ENCODE measurements around the gene TTYH3. TPM values are rescaled to one million over a fixed set of nuclear protein-coding genes. Genes with fewer than 3 reads are reported as not detected.

Gene TTYH3
- total and polyA plus RNA-seq, 2 of the 13 experiments (the other 11 are each of a cell fraction or from before 2014, with no cell fraction given): 26.3 to 50.0 TPM

- Histone ChIP-seq H3K4me1 (ENCODE audit: insufficient read depth, low read length) (peaks cover 81% of the 10 kb centered on the region), H3K79me2 (ENCODE audit: insufficient read depth, low read length) (peaks cover 82% of the 10 kb centered on the region)
- CTCF ChIA-PET (ENCODE audit: low intra/inter-chr PET ratio, low total read pairs): no interaction called here
- TF ChIP-seq SMAD3 (CRISPR knock-in tag; IDR thresholded peaks at IDR 0.05): no peak
- peak; percentile 77 for TF ChIP-seq HDAC1 (CRISPR knock-in tag; IDR thresholded peaks at IDR 0.05)
- TF ChIP-seq REL (CRISPR knock-in tag; conservative IDR thresholded peaks at IDR 0.05): no peak
- peak; percentile 67 for TF ChIP-seq ZNF121 (CRISPR knock-in tag; IDR thresholded peaks at IDR 0.05)
- TF ChIP-seq ZBTB37 (CRISPR knock-in tag; IDR thresholded peaks at IDR 0.05): no peak
- no peak for TF ChIP-seq HDAC6 (IDR thresholded peaks at IDR 0.05; ENCODE audit: low read depth, low read length)
- peak; percentile 72; the same call in 1 of the 2 replicates for TF ChIP-seq HNF4G (IDR thresholded peaks at IDR 0.05; ENCODE audit: borderline replicate concordance, low read depth, low read length)
- TF ChIP-seq HNF4G (CRISPR knock-in tag; IDR thresholded peaks at IDR 0.05; ENCODE audit: borderline replicate concordance, low read depth): peak; percentile 28; the same call in 1 of the 2 replicates
- TF ChIP-seq ZFX (CRISPR knock-in tag; IDR thresholded peaks at IDR 0.05; ENCODE audit: low read depth): peak; percentile 18; the same call in 1 of the 2 replicates
- no peak for TF ChIP-seq ZNF770 (CRISPR knock-in tag; IDR thresholded peaks at IDR 0.05)
- TF ChIP-seq CHD4 (IDR thresholded peaks at IDR 0.05; ENCODE audit: borderline replicate concordance, low read length): 0 out of 2 replicates have a peak, but pooled peaks have one; percentile 62
- 0 out of 2 replicates have a peak, but pooled peaks have one; percentile 46 for TF ChIP-seq ZNF691 (CRISPR knock-in tag; IDR thresholded peaks at IDR 0.05; ENCODE audit: borderline replicate concordance, low read depth)
- TF ChIP-seq ZNF639 (CRISPR knock-in tag; conservative IDR thresholded peaks at IDR 0.05): 0 out of 2 replicates have a peak, but pooled peaks have one; percentile 28
- no peak for TF ChIP-seq MED13 (CRISPR knock-in tag; IDR thresholded peaks at IDR 0.05)
Observed at GRCh38 chr7:2635810-2636701, 4.3 kb downstream of the TTYH3 start.

More at GRCh38 chr7:2635810-2636701, 4.3 kb downstream of the TTYH3 start:
- intact Hi-C loops (cut with micrococcal nuclease; ENCODE audit: unreplicated experiment): loop anchor here (2.0 kb wide), 2 partner anchors 13 to 69 kb away; no protein-coding TSS in a partner anchor
- H3K9me3 ChIP-seq (ENCODE audit: low read length): no peaks in the 10 kb centered on the region
- H3K27ac ChIP-seq (ENCODE audit: extremely low read length, insufficient read depth, low read length): peak overlapping the region; percentile 79
- peak overlapping the region; percentile 55; the same call in 1 of the 2 replicates for H3K9ac ChIP-seq (ENCODE audit: insufficient read depth, low read depth, low read length)
- POLR2A ChIA-PET: interaction anchor here (0.9 to 1.8 kb wide), 4 partner anchors 8 to 184 kb away, joined by 3 to 19 read pairs (median 10); no protein-coding TSS in a partner anchor
- no peaks in the 10 kb centered on the region for H3K27me3 ChIP-seq (ENCODE audit: control insufficient read depth in 1 of 2, insufficient read depth in 2 of 2, low read length in 2 of 2)
- H2AFZ ChIP-seq (ENCODE audit: low read length): no peak overlapping the region
- peak; percentile 78 for DNase-seq (ENCODE audit: low spot score)
- peak; percentile 12 for ATAC-seq
- in situ Hi-C loops (cut with HindIII; ENCODE audit: extremely low pct_ligation_motif_present, low pct_unique_long_range_greater_than_20kb): no loop called here
- no TSS peak for BruUV-seq (replicated peaks)
- peaks cover 35% of the 10 kb centered on the region; the same call in 1 of the 2 replicates for H4K20me1 ChIP-seq (ENCODE audit: insufficient read depth, low read length)
- H3K4me3 ChIP-seq (replicated peaks in 1 of 3; ENCODE audit: insufficient read depth in 1 of 3, low read depth in 2 of 3, low read length in 3 of 3): peak overlapping the region in 2 of 3 experiments; percentile 10 to 48; a peak in 2 of 6 replicates
- H3K36me3 ChIP-seq (replicated peaks in 1 of 2; ENCODE audit: control insufficient read depth in 1 of 2, insufficient read depth in 2 of 2, low read length in 2 of 2): peaks cover 8 to 11% of the 10 kb centered on the region in 2 experiments; a peak in 2 of 5 replicates
- peak overlapping the region; percentile 86 for H3K4me2 ChIP-seq (ENCODE audit: low read depth, low read length)
- FAIRE-seq: peak; percentile 90
- WGBS (ENCODE audit: low lambda C conversion rate): 47% methylated on average over 9 of the region's 22 CpGs

Data from HepG2 (cell line).